OCI-LY3 (cell line): ENCODE data around the gene TMEM132D.

Experiments
- CTCF ChIP-seq: fragments of 200-600, 300-600 bp; sonication (generic); IDR thresholded peaks from 2 replicates; pipeline ENCODE4 v1.5.1; 2014; ENCODE audit warnings: antibody characterized with exemption, low read length, low read depth
- EZH2phosphoT487 ChIP-seq: fragments of 200-600 bp; shearing (Covaris generic); IDR thresholded peaks from 2 replicates; pipeline ENCODE4 v1.6.1; 2018; ENCODE audit warnings: antibody characterized with exemption, mixed run types, low read depth

GRCh38 chr12:129379076-129379804 lies 524.6 kb downstream of the TMEM132D start:
- TF ChIP-seq CTCF (no peak), EZH2phosphoT487 (no peak)
